ENCODE data around the gene CSRNP2. TPM values are rescaled to one million over a fixed set of nuclear protein-coding genes. Genes with fewer than 3 reads are reported as not detected.
A peak's percentile ranks its signal among the peaks of the same experiment; 100 is the strongest.

CSRNP2 gene
- total RNA-seq, 1 experiment from 2014 or later = 33.7 TPM

GRCh38 chr12:51131745-51132521 lies 48.5 kb upstream of the CSRNP2 start (continued):
- TF ChIP-seq, protein P1, sequence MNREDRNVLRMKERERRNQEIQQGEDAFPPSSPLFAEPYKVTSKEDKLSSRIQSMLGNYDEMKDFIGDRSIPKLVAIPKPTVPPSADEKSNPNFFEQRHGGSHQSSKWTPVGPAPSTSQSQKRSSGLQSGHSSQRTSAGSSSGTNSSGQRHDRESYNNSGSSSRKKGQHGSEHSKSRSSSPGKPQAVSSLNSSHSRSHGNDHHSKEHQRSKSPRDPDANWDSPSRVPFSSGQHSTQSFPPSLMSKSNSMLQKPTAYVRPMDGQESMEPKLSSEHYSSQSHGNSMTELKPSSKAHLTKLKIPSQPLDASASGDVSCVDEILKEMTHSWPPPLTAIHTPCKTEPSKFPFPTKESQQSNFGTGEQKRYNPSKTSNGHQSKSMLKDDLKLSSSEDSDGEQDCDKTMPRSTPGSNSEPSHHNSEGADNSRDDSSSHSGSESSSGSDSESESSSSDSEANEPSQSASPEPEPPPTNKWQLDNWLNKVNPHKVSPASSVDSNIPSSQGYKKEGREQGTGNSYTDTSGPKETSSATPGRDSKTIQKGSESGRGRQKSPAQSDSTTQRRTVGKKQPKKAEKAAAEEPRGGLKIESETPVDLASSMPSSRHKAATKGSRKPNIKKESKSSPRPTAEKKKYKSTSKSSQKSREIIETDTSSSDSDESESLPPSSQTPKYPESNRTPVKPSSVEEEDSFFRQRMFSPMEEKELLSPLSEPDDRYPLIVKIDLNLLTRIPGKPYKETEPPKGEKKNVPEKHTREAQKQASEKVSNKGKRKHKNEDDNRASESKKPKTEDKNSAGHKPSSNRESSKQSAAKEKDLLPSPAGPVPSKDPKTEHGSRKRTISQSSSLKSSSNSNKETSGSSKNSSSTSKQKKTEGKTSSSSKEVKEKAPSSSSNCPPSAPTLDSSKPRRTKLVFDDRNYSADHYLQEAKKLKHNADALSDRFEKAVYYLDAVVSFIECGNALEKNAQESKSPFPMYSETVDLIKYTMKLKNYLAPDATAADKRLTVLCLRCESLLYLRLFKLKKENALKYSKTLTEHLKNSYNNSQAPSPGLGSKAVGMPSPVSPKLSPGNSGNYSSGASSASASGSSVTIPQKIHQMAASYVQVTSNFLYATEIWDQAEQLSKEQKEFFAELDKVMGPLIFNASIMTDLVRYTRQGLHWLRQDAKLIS (CRISPR knock-in tag; IDR thresholded peaks at IDR 0.05; ENCODE audit: borderline replicate concordance) = no peak
- TF ChIP-seq GTF2I (CRISPR knock-in tag; conservative IDR thresholded peaks at IDR 0.05) = no peak

DNA sequence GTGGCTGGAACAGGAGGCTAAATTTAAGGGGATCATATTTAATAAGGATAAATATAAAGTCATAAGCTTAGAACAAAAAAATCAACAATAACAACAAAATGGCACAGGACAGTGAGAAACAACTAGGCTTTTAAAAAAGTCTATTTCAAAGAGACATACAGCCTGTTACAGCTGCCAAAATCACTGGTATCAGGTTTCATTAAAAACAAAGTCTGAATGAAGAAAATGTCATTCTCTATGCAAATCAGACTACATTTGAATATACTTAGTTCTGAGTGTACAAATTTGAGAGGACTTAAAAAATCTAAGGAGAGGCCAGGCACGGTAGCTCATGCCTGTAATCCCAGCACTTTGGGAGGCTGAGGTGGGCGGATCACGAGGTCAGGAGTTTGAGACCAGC lies 45.5 kb upstream of the CSRNP2 start:
- POLR2A ChIA-PET = no interaction called here
- DNase-seq (ENCODE audit: low spot score) = no peak
- CTCF ChIA-PET = interaction anchor here (1.2 kb wide), 1 partner anchor 124 kb away, joined by 3 read pairs; no protein-coding TSS in a partner anchor
- Mint-ChIP-seq H3K9me3 (no peaks in the 10 kb centered on the region), H3K4me1 (0 out of 2 replicates have a peak, but pooled peaks cover 6% of the 10 kb centered on the region), H3K27ac (peak overlapping the region; percentile 5; the same call in 1 of the 2 replicates), H3K36me3 (peaks cover 5% of the 10 kb centered on the region), H3K4me3 (no peak overlapping the region), H3K27me3 (ENCODE audit: low read depth) (no peaks in the 10 kb centered on the region; the same call in 1 of the 2 replicates)
- TF ChIP-seq, protein P2, sequence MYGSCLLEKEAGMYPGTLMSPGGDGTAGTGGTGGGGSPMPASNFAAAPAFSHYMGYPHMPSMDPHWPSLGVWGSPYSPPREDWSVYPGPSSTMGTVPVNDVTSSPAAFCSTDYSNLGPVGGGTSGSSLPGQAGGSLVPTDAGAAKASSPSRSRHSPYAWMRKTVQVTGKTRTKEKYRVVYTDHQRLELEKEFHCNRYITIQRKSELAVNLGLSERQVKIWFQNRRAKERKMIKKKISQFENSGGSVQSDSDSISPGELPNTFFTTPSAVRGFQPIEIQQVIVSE (CRISPR knock-in tag; IDR thresholded peaks at IDR 0.05; ENCODE audit: borderline replicate concordance) = no peak
- TF ChIP-seq CBFB (CRISPR knock-in tag; IDR thresholded peaks at IDR 0.05; ENCODE audit: low read depth) (no peak), ZNF425 (CRISPR knock-in tag; conservative IDR thresholded peaks at IDR 0.05) (no peak), NR2C2 (CRISPR knock-in tag; IDR thresholded peaks at IDR 0.05) (no peak), FOXP1 (CRISPR knock-in tag; IDR thresholded peaks at IDR 0.05; ENCODE audit: borderline replicate concordance) (no peak), ZNF671 (CRISPR knock-in tag; IDR thresholded peaks at IDR 0.05) (no peak), USF1 (CRISPR knock-in tag; IDR thresholded peaks at IDR 0.05) (no peak)
- TF ChIP-seq, protein P3, sequence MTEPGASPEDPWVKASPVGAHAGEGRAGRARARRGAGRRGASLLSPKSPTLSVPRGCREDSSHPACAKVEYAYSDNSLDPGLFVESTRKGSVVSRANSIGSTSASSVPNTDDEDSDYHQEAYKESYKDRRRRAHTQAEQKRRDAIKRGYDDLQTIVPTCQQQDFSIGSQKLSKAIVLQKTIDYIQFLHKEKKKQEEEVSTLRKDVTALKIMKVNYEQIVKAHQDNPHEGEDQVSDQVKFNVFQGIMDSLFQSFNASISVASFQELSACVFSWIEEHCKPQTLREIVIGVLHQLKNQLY (CRISPR knock-in tag; IDR thresholded peaks at IDR 0.05) = no peak
- no peak for ATAC-seq

- no peak for DNase-seq (ENCODE audit: low spot score)
- peaks cover 5% of the 10 kb centered on the region for H3K36me3 Mint-ChIP-seq
- no peaks in the 10 kb centered on the region; the same call in 1 of the 2 replicates for H3K27me3 Mint-ChIP-seq (ENCODE audit: low read depth)
- POLR2A ChIA-PET = no interaction called here
- CTCF ChIA-PET = no interaction called here
- no peak overlapping the region for H3K4me3 Mint-ChIP-seq
- ATAC-seq = no peak
- 0 out of 2 replicates have a peak, but pooled peaks cover 6% of the 10 kb centered on the region for H3K4me1 Mint-ChIP-seq
- no peak overlapping the region for H3K27ac Mint-ChIP-seq
- no peaks in the 10 kb centered on the region for H3K9me3 Mint-ChIP-seq
- TF ChIP-seq ELF4 (CRISPR knock-in tag; IDR thresholded peaks at IDR 0.05; ENCODE audit: low read depth) (no peak), ZBTB21 (CRISPR knock-in tag; IDR thresholded peaks at IDR 0.05; ENCODE audit: borderline replicate concordance) (no peak), CREB1 (CRISPR knock-in tag; IDR thresholded peaks at IDR 0.05) (no peak), ATF1 (CRISPR knock-in tag; IDR thresholded peaks at IDR 0.05) (no peak), CBFB (CRISPR knock-in tag; IDR thresholded peaks at IDR 0.05; ENCODE audit: low read depth) (no peak), ZNF219 (CRISPR knock-in tag; IDR thresholded peaks at IDR 0.05; ENCODE audit: borderline replicate concordance) (no peak), SOX15 (CRISPR knock-in tag; IDR thresholded peaks at IDR 0.05) (no peak), SMAD4 (CRISPR knock-in tag; IDR thresholded peaks at IDR 0.05) (no peak), ZNF423 (CRISPR knock-in tag; IDR thresholded peaks at IDR 0.05) (no peak), CREM (CRISPR knock-in tag; IDR thresholded peaks at IDR 0.05) (no peak)
- TF ChIP-seq, protein P1 (CRISPR knock-in tag; IDR thresholded peaks at IDR 0.05; ENCODE audit: borderline replicate concordance) = no peak
Observed at GRCh38 chr12:51127050-51127729, 43.8 kb upstream of the CSRNP2 start.
